Measurements from ENCODE around the gene ZNF831.
A peak's percentile ranks its signal among the peaks of the same experiment; 100 is the strongest.

DNA sequence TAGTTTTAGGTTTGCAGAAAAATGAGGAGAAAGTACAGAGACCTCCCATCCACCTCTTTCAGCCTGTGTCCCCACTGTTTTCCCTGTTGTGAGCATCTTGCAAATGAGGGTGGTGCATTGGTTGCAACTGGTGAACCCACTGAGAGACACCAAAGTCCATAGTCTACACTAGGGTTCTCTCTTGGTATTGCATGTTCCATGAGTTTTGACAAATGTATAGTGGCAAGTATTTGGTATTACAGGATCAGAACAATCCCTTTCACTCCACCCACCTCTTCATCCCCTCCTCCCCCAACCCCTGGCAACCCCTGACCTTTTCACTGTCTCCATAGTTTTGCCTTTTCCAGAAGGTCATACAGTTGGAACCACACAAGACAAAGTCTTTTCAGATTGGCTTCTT is 20.1 kb downstream of the ZNF831 start:
- peak in 1 of 12 donors; percentile 7 for TF ChIP-seq CTCF (IDR thresholded peaks at IDR 0.05)
- TF ChIP-seq POLR2A (IDR thresholded peaks at IDR 0.05): no peak

Measured in heart left ventricle (tissue), 13 donors.